Right cardiac atrium (tissue), 5 donors: ENCODE measurements around the gene EFCC1. TPM values are rescaled to one million over a fixed set of nuclear protein-coding genes. Genes with fewer than 3 reads are reported as not detected.

ENCODE experiments used
- ATAC-seq, 2 donors: fragments of 200-7000 bp; cut with Tn5 transposase; one replicate each; pipeline versions ENCODE4 v1.8.0 to v1.9.1; 2020; ENCODE audit warnings: moderate library complexity in 2 of 2, mild to moderate bottlenecking in 1 of 2
- DNase-seq, 3 donors: peaks; one replicate each; pipeline ENCODE4 v3.0.0-alpha.2; 2020
- H3K27ac ChIP-seq: one replicate; pipeline ENCODE4 v1.5.1; 2013; ENCODE audit warnings: mild to moderate bottlenecking, low read length, control low read depth, moderate library complexity
- H3K27me3 ChIP-seq: one replicate; pipeline ENCODE4 v1.6.1; 2013; ENCODE audit not compliant: control insufficient read depth, insufficient read depth
- H3K4me1 ChIP-seq: one replicate; pipeline ENCODE4 v1.6.1; 2013; ENCODE audit warnings: low read length; ENCODE audit not compliant: control insufficient read depth, insufficient read depth
- H3K4me3 ChIP-seq: one replicate; pipeline ENCODE4 v1.5.1; 2013; ENCODE audit warnings: low read length, control low read depth
- H3K9me3 ChIP-seq: one replicate; pipeline ENCODE4 v1.6.1; 2013; ENCODE audit warnings: low read length; ENCODE audit not compliant: control insufficient read depth
- WGBS: extraction: QIAGEN DNeasy Blood & Tissue Kit; methylation state at CpG from one replicate; pipeline ENCODE4 v1.1.7; 2013; 5-methylcytosine and 5-hydroxymethylcytosine counted together
- intact Hi-C, 4 donors: fragments of 100-400 bp; cut with DNase I; formaldehyde crosslinking; loops; one replicate each; pipeline versions ENCODE4 v1.11.0 to v1.14.0; 2022 to 2023
- long read RNA-seq, 4 donors: library from polyadenylated mRNA; unstranded; transcript quantifications; one replicate each; pipeline ENCODE4 v2.0.0, GENCODE V29; 2020 to 2021
- polyA plus RNA-seq: library from polyadenylated mRNA; stranded (reverse); fragments of 200-250 nt; gene quantifications from one replicate; pipeline ENCODE4 v1.2.3, GENCODE V29; 2013
- total RNA-seq, 4 donors: library from RNA; stranded (reverse); fragmentation: NEBNext Ultra II Directional; extraction: Animal tissue kit (Norgen Biotek cat#: 25700); gene quantifications; one replicate each; pipeline ENCODE4 v1.2.1, GENCODE V29; 2021
- donor health status: healthy with polysubstance abuse.
- donor health status: DM: no; HTN: yes; CAD: no.
- donor health status: DM: no; HTN: no; CAD: no.
- donor health status: DM: no; HTN: yes; CAD: no; lungs with severe emphysema.
- donor health status: DM: yes; HTN: yes; CAD: no.

Gene EFCC1
- total RNA-seq (1 to 10 TPM in 2 of 4 donors, under 1 TPM in 2; 0.69 to 1.2 (median 0.94) TPM), polyA plus RNA-seq (1.2 TPM)
- long read RNA-seq, donor 1, partial matches to known transcripts = 0 of 4 reads
- long read RNA-seq, donor 1, other reads (novel, unspliced or antisense) = 4 of 4 reads
- long read RNA-seq, donor 2, partial matches to known transcripts = 0 of 1 reads
- long read RNA-seq, donor 2, other reads (novel, unspliced or antisense) = 1 of 1 reads
- long read RNA-seq, donor 3, partial matches to known transcripts = 0 of 1 reads
- long read RNA-seq, donor 3, other reads (novel, unspliced or antisense) = 1 of 1 reads
- long read RNA-seq, donor 4, partial matches to known transcripts = 0 of 4 reads
- long read RNA-seq, donor 4, other reads (novel, unspliced or antisense) = 4 of 4 reads

GRCh38 chr3:129001101-129001805 is at the start of gene EFCC1:
Gene EFCC1, plus strand, starts transcription at chr3:129001304. Its CDS starts 325 bp downstream, at chr3:129001629.
- ATAC-seq (peak; percentile 87 to 92), DNase-seq (peak; percentile 78 to 93 (median 91))
- Histone ChIP-seq H3K9me3 (no peaks in the 10 kb centered on the region), H3K4me3 (peak within 1 kb of the TSS; percentile 52), H3K27ac (peak within 1 kb of the TSS; percentile 34), H3K27me3 (no peaks in the 10 kb centered on the region), H3K4me1 (no peaks in the 10 kb centered on the region)
- WGBS = under 1% methylated on average over 74 of the region's 74 CpGs
- intact Hi-C loops = no loop called here

- WGBS = 93% methylated on average over 2 of the region's 2 CpGs
- Histone ChIP-seq H3K27ac (no peak overlapping the region), H3K9me3 (no peaks in the 10 kb centered on the region), H3K4me3 (no peak overlapping the region), H3K4me1 (no peaks in the 10 kb centered on the region), H3K27me3 (no peaks in the 10 kb centered on the region)
- intact Hi-C loops = no loop called here
- ATAC-seq (no peak), DNase-seq (no peak)
Observed at GRCh38 chr3:128956440-128956839, 44.7 kb upstream of the EFCC1 start.

- 83% methylated on average over 9 of the region's 9 CpGs for WGBS
- DNase-seq = no peak
- no peaks in the 10 kb centered on the region for H3K4me1 ChIP-seq
- H3K27me3 ChIP-seq = no peaks in the 10 kb centered on the region
- ATAC-seq = no peak
- H3K27ac ChIP-seq = no peak overlapping the region
- intact Hi-C loops = no loop called here
- no peaks in the 10 kb centered on the region for H3K9me3 ChIP-seq
- H3K4me3 ChIP-seq = no peak overlapping the region
Observed at GRCh38 chr3:128965280-128965679, 35.8 kb upstream of the EFCC1 start.

GRCh38 chr3:128965818-128966217 is 35.3 kb upstream of the EFCC1 start:
- Histone ChIP-seq H3K4me1 (no peaks in the 10 kb centered on the region), H3K27ac (no peak overlapping the region), H3K9me3 (no peaks in the 10 kb centered on the region), H3K27me3 (no peaks in the 10 kb centered on the region), H3K4me3 (no peak overlapping the region)
- intact Hi-C loops = no loop called here
- DNase-seq (no peak), ATAC-seq (no peak)
- 83% methylated on average over 3 of the region's 3 CpGs for WGBS

GRCh38 chr3:128967748-128968355 is 33.3 kb upstream of the EFCC1 start:
- DNase-seq (no peak), ATAC-seq (no peak)
- H3K27me3 ChIP-seq = no peaks in the 10 kb centered on the region
- 80% methylated on average over 6 of the region's 6 CpGs for WGBS
- no peak overlapping the region for H3K27ac ChIP-seq
- H3K9me3 ChIP-seq = no peaks in the 10 kb centered on the region
- H3K4me3 ChIP-seq = no peak overlapping the region
- intact Hi-C loops = no loop called here
- H3K4me1 ChIP-seq = no peaks in the 10 kb centered on the region

- no peak overlapping the region for H3K27ac ChIP-seq
- H3K27me3 ChIP-seq = no peaks in the 10 kb centered on the region
- DNase-seq = peak in 2 of 3 donors; percentile 67 to 70
- WGBS = 9% methylated on average over 12 of the region's 12 CpGs
- no peaks in the 10 kb centered on the region for H3K4me1 ChIP-seq
- no peak overlapping the region for H3K4me3 ChIP-seq
- ATAC-seq = peak in 1 of 2 donors; percentile 41
- H3K9me3 ChIP-seq = no peaks in the 10 kb centered on the region
- intact Hi-C loops = loop anchor here (2.0 to 10.0 kb wide), 4 partner anchors 115 to 285 kb away; partner anchors contain the start of gene COPG1 (in 3 of the 4)
Observed at GRCh38 chr3:128969993-128970739, 30.9 kb upstream of the EFCC1 start.

- intact Hi-C loops = loop anchor here (2.0 to 10.0 kb wide), 4 partner anchors 114 to 284 kb away; partner anchors contain the start of gene COPG1 (in 3 of the 4)
- Histone ChIP-seq H3K27ac (no peak overlapping the region), H3K9me3 (no peaks in the 10 kb centered on the region), H3K27me3 (no peaks in the 10 kb centered on the region), H3K4me3 (no peak overlapping the region), H3K4me1 (no peaks in the 10 kb centered on the region)
- 34% methylated on average over 1 of the region's 1 CpG for WGBS
- DNase-seq = no peak
- no peak for ATAC-seq
Observed at GRCh38 chr3:128970740-128971047, 30.4 kb upstream of the EFCC1 start.

GRCh38 chr3:128971421-128972100 is 29.5 kb upstream of the EFCC1 start:
- 58% methylated on average over 6 of the region's 6 CpGs for WGBS
- DNase-seq (peak in 2 of 3 donors; percentile 52 to 63), ATAC-seq (peak; percentile 81 to 84)
- intact Hi-C loops = loop anchor here (2.0 to 10.0 kb wide), 4 partner anchors 113 to 283 kb away; partner anchors contain the start of gene COPG1 (in 3 of the 4)
- Histone ChIP-seq H3K4me3 (no peak overlapping the region), H3K27ac (no peak overlapping the region), H3K9me3 (no peaks in the 10 kb centered on the region), H3K4me1 (no peaks in the 10 kb centered on the region), H3K27me3 (no peaks in the 10 kb centered on the region)

GRCh38 chr3:128973988-128974564 is 27.0 kb upstream of the EFCC1 start:
- no peak overlapping the region for H3K27ac ChIP-seq
- H3K27me3 ChIP-seq = no peaks in the 10 kb centered on the region
- no peak overlapping the region for H3K4me3 ChIP-seq
- ATAC-seq (no peak), DNase-seq (no peak)
- WGBS = 72% methylated on average over 5 of the region's 5 CpGs
- intact Hi-C loops = loop anchor here in 3 of 4 donors (5.0 to 10.0 kb wide), 3 partner anchors 111 to 281 kb away; partner anchors contain the start of gene COPG1 (in 2 of the 3)
- H3K4me1 ChIP-seq = no peaks in the 10 kb centered on the region
- no peaks in the 10 kb centered on the region for H3K9me3 ChIP-seq

GRCh38 chr3:128975276-128975675 is 25.8 kb upstream of the EFCC1 start:
- no peaks in the 10 kb centered on the region for H3K27me3 ChIP-seq
- H3K27ac ChIP-seq = no peak overlapping the region
- 86% methylated on average over 1 of the region's 1 CpG for WGBS
- no peaks in the 10 kb centered on the region for H3K4me1 ChIP-seq
- intact Hi-C loops = loop anchor here in 2 of 4 donors (10.0 kb wide), 2 partner anchors 110 to 280 kb away; no protein-coding TSS in a partner anchor
- H3K9me3 ChIP-seq = no peaks in the 10 kb centered on the region
- ATAC-seq (no peak), DNase-seq (no peak)
- H3K4me3 ChIP-seq = no peak overlapping the region
